ENCODE data around the gene RPL14.
"Not testable (repeated sequence)": the region's sequence is repeated elsewhere in the genome, so short reads cannot be mapped to it uniquely, and the experiment has no call there.

RPL14 gene

GRCh38 chr3:40462838-40463237 lies 5.7 kb downstream of the RPL14 start:
- DNase-seq (ENCODE audit: low read depth in 1 of 2, low spot score in 1 of 2), result not testable (repeated sequence)

GRCh38 chr3:40463579-40463978 lies 6.4 kb downstream of the RPL14 start:
- no peak for DNase-seq (ENCODE audit: low read depth in 1 of 2, low spot score in 1 of 2)

- DNase-seq (ENCODE audit: low read depth in 1 of 2, low spot score in 1 of 2), result no peak
Measured at GRCh38 chr3:40464339-40465110, 7.4 kb downstream of the RPL14 start.

GRCh38 chr3:40465111-40465407 lies 7.9 kb downstream of the RPL14 start:
- no peak for DNase-seq (ENCODE audit: low read depth in 1 of 2, low spot score in 1 of 2)

GRCh38 chr3:40465456-40465855 lies 8.3 kb downstream of the RPL14 start:
- no peak for DNase-seq (ENCODE audit: low read depth in 1 of 2, low spot score in 1 of 2)

GRCh38 chr3:40468018-40468417 lies 10.9 kb downstream of the RPL14 start:
- DNase-seq (ENCODE audit: low read depth in 1 of 2, low spot score in 1 of 2), result no peak

- DNase-seq (ENCODE audit: low read depth in 1 of 2, low spot score in 1 of 2), result no peak
Measured at GRCh38 chr3:40470701-40471100, 13.6 kb downstream of the RPL14 start.

- DNase-seq (ENCODE audit: low read depth in 1 of 2, low spot score in 1 of 2), result peak; percentile 18 to 28
Measured at GRCh38 chr3:40476478-40477470, 19.6 kb downstream of the RPL14 start, which contains the start of gene ZNF619. TSS of gene ZNF619 (plus strand) at chr3:40477122. CDS start at chr3:40477980, 858 bp downstream.

- no peak for DNase-seq (ENCODE audit: low read depth in 1 of 2, low spot score in 1 of 2)
Measured at GRCh38 chr3:40477666-40478065, 20.5 kb downstream of the RPL14 start.

GRCh38 chr3:40487172-40487571 lies 30.0 kb downstream of the RPL14 start:
- DNase-seq (ENCODE audit: low read depth in 1 of 2, low spot score in 1 of 2), result no peak

- no peak for DNase-seq (ENCODE audit: low read depth in 1 of 2, low spot score in 1 of 2)
Measured at GRCh38 chr3:40490916-40491315, 33.8 kb downstream of the RPL14 start.

GRCh38 chr3:40494698-40495097 lies 37.6 kb downstream of the RPL14 start:
- no peak for DNase-seq (ENCODE audit: low read depth in 1 of 2, low spot score in 1 of 2)

- no peak for DNase-seq (ENCODE audit: low read depth in 1 of 2, low spot score in 1 of 2)
Measured at GRCh38 chr3:40497288-40497687, 40.1 kb downstream of the RPL14 start.

- DNase-seq (ENCODE audit: low read depth in 1 of 2, low spot score in 1 of 2), result no peak
Measured at GRCh38 chr3:40499952-40500351, 42.8 kb downstream of the RPL14 start.

GRCh38 chr3:40502034-40502433 lies 44.9 kb downstream of the RPL14 start:
- no peak for DNase-seq (ENCODE audit: low read depth in 1 of 2, low spot score in 1 of 2)

GRCh38 chr3:40504636-40505430 lies 47.7 kb downstream of the RPL14 start:
- DNase-seq (ENCODE audit: low read depth in 1 of 2, low spot score in 1 of 2), result no peak

- DNase-seq (ENCODE audit: low read depth in 1 of 2, low spot score in 1 of 2), result peak; percentile 4 to 43
Measured at GRCh38 chr3:40505599-40506462, 48.7 kb downstream of the RPL14 start, which contains the start of gene ZNF620. TSS of gene ZNF620 (plus strand) at chr3:40506039. CDS start at chr3:40506353, 314 bp downstream.

GRCh38 chr3:40511031-40511718 lies 54.0 kb downstream of the RPL14 start:
- no peak for DNase-seq (ENCODE audit: low read depth in 1 of 2, low spot score in 1 of 2)

GRCh38 chr3:40516201-40516600 lies 59.1 kb downstream of the RPL14 start:
- DNase-seq (ENCODE audit: low read depth in 1 of 2, low spot score in 1 of 2), result no peak

GRCh38 chr3:40518067-40518466 lies 60.9 kb downstream of the RPL14 start:
- DNase-seq (ENCODE audit: low read depth in 1 of 2, low spot score in 1 of 2), result no peak

Measured in activated CD4-positive, alpha-beta T cell treated with anti-CD3 and anti-CD28 coated beads, Interleukin-2, amount 50 U/mL, for 24 hours (primary cell).